GM21786 (cell line): ENCODE results near the gene CRHR2.
"Not testable (repeated sequence)": the region's sequence is repeated elsewhere in the genome, so short reads cannot be mapped to it uniquely, and the experiment has no call there.

ENCODE experiments used
- ATAC-seq: cut with Tn5 transposase; IDR thresholded peaks from one replicate; pipeline ENCODE4 v1.9.1; 2021; ENCODE audit not compliant: unreplicated experiment

The CRHR2 gene

DNA sequence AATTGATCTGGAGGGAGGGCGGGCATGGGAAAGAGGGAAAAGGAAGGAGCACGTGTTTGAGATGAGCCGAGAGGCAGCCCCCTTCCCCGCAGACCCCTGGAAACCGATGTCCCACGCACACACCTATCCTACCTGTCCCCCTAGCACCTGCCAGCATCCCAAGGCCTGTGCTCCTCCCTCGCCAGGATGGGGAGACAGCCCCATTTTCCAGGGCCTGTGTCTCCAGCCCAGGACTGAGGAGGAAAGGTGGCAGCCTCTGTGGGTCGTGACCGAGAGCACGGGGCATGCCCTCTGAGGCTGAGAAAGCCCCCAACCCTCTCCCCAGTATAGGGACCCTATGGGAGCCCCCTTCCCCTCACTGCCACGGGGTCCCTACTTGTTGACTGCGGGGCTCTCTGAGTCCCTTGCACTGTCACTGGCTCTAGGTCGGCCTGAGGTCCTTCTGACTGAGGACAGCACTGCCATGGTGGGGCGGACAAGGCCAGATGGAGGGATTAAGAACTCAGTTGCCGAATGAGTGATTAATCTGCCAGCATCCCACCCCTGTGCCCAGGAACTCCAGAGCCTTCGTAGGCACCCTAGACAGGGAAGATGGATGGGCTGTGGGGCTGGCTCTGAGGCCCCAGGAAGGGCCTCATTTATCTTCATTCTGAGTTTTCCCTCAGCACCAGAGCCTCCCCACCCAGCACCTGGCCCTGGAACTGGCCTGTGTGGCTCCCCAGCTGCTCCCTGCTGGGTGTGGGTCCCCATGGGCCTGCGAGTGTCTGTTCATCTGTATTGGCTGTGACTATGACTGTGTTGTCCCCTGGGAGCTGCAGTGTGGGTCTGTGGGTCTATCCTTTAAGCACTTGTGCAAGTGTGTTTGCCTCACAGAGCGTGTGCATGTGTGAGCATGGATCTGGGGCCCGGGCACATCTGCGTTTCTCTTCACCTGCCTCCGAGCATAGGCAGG, 26.0 kb downstream of the CRHR2 start:
- ATAC-seq: no peak

DNA sequence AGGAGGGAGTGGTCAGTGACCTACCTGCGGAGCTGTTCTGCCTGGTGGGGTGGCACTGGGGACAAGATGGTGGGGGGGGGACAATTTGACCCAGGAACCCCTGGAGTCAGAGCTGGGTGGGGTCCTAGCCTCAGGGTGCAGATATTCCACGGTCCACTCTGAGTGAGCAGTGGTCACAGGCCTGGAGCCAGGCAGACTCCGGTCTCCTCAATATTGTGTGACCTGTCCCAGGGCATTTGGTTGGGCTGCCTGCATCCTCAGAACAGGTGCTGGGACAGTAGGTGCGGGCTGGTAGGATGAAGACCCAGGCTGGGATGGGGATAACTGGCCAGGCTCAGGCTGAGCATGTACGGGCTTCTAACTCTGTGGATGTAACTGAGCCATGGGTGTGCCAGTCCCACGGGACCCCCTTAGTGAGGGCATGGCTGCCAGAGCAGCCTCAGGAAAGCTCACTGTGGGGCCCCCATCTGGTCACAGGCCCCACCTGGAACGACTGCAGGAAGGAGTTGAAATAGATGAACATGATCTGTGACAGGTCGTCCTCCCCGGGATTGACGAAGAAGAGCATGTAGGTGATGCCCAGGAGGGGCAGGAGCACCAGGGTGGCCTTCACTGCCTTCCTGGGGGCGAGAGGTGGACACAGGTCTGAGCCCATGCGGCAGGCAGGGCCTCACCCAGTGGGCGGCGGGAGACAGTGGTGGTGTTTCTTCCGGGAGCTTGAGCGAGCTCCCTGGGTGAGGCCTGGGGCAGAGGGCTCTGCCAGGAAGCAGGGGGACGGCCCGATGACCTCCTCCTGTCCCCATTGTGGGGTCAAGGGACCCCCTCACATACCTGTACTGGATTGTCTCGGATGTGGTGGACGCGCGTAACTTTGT, 26.9 kb downstream of the CRHR2 start:
- no peak for ATAC-seq

GRCh38 chr7:30654296-30655090, 27.8 kb downstream of the CRHR2 start:
- no peak for ATAC-seq

DNA sequence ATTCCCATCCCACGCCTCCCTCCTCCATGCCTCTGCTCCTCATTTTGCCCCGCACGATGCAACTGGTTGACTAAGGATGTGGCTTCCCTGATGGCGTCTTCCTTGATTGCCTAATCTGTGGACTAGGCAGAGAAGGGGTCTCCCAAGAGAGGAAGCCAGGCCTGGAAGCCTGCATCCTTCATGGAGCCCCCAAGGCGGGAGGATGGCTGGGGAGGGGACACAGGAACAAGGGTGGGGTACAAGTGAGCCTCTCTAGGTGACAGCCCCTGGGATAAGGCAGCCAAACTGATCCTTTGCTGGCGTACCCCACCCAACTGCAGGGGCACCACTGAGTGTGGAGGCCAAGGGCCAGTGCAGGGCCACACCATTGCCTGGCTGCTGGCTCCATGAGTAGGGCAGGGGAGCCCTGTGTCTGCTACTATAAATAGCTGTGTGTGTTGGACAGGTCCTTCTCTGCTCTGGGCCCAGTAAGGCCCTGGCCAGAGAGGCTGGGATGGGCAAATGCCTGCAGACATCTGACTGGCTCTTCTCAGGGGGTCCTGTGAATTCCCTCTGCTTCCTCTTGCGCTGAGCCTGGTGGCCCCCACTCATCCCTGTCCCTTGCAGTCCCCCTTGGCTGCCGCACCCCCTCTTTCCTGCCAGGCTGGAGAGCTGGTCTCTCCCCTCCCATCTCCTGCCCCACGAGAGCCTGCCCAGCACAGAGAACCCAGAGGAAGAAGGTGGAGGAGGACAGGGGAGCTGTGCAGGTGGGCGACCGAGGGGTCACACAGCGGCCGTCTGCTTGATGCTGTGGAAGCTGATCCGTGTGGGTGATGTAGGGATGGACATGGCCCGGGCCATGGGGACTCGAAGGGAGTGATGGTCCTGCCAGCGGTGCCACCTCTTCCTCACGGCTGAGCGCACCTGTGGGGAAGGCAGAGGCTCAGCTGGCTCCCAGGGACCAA, 29.3 kb downstream of the CRHR2 start:
- ATAC-seq: no peak

DNA sequence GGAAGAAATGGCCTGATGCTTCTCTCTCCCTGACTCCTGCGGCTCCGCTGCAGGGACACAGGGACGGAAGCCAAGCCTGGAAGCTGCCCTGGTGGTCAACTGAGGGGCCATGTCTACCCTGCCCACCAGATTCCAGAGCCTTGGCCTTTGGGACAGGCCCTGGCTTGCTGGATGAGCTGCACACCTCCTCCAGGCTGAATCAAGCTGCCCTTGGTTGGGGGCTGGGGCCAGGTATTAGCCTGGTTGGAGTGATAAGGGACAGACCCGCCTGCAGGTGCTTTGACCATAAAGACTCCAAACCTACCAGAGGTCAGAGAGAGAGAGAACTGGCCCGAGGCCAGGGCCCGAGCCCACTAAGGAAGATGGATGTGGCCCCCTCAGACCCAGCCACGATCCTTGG, 30.1 kb downstream of the CRHR2 start:
- ATAC-seq: no peak

GRCh38 chr7:30650421-30650808, 31.8 kb downstream of the CRHR2 start:
- ATAC-seq: no peak

DNA sequence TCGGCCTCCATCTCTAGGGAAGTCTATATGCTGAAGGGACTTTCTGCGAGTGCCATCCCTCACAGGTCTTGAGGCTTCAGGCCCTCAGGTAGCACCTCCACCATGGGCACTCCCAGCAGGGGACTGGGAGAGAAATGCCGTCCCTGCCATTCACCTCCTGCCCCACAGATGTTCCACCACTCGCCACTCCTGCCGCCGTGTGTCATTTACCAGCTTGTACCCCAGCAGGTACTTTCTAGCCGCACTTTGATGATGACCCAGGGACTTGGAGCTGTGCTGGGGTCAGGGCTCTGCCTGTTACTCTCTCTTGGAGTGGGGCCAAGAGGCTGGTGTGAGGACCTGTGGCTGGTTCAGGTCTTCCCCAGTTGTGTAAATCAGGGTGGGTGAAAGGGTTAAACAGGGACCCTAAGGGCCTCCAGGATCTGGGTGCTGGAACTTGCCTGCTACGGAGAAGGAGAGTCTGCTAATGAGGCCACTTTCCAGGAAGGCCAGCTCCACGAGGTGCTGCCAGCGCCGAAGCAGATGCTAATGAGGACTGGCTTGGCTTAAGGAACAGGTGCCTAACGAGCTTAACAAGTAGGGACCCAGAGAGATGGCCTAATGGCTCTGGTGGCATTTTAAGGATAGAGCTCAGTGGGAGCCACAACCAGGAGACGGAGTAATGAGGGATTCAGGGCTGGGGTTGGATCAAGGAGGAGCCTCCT, 32.4 kb downstream of the CRHR2 start:
- ATAC-seq: no peak

DNA sequence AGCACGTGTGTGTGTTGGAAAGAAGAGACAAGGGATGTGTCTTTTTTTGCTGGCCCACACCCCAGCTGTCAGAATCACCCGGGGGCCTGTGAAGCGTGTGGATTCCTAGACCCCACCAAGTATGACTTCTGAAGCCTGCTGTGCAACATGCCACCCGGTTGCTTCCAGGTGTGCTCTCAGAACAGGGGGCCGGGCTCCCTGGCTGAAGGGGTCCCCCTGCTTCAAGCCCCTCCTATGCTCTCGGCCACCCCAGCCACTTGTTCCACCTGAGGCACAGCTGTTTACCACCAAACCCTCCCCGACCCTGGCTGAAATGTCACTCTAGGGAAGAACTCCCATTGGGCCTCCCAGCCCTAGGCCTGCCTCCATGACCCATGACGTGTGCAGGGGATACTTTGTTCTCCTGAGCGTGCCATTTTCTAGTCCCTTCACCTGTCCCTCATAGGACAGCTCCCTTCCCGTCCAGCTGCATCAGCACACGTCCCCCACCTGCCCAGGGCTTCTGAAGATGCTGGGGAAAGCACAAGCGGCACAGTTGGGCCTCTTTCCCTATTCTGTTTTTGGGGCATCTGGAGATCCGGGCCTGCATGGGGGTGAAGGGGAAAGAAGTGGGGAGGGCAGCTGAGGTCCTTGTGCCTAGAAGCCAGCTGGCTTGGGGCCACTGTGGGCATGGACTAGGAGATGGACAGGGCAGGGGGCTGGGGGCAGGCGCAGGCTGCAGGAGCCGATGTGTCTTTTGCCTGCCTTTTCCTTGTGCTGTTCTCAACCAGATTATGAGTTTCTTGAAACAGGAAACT, 33.3 kb downstream of the CRHR2 start:
- ATAC-seq: no peak

GRCh38 chr7:30647589-30648364, 34.5 kb downstream of the CRHR2 start:
- no peak for ATAC-seq

DNA sequence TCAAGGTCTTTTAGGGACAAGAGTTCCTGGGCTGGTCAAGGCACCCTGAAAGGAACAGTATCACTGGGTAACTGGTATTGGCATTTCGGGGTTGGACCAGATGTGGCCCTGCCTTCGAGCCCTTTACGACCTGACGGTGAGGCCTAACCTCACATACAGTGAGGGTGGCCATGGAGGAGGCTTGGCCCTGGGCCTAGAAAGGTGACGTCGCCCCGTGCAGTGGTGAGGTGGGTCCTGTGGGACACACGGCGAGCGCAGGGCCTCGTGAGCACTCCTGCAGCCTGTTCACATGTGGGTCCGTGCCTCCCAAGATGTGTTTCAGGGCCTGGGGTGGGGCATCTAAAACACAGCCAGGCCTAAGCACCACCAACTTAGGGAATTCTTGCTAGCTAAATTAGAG, 36.1 kb downstream of the CRHR2 start:
- no peak for ATAC-seq

- ATAC-seq: no peak
These were observed 36.6 kb downstream of the CRHR2 start for GRCh38 chr7:30645661-30646060.

- ATAC-seq: no peak
These were observed 37.8 kb downstream of the CRHR2 start for GRCh38 chr7:30644286-30644955.

- no peak for ATAC-seq
These were observed 39.5 kb downstream of the CRHR2 start for GRCh38 chr7:30642789-30643188.

- not testable (repeated sequence) for ATAC-seq
These were observed 39.9 kb downstream of the CRHR2 start for GRCh38 chr7:30642322-30642721.

GRCh38 chr7:30635798-30636197, 46.5 kb downstream of the CRHR2 start:
- no peak for ATAC-seq

- ATAC-seq: no peak
These were observed 47.5 kb downstream of the CRHR2 start for GRCh38 chr7:30634634-30635201.

- no peak for ATAC-seq
These were observed 48.0 kb downstream of the CRHR2 start for GRCh38 chr7:30634193-30634626.
